Stimulated activated CD4-positive, alpha-beta T cell treated with anti-CD3 and anti-CD28 coated beads, TNF-alpha, amount 100 ng/mL, for 48 hours (primary cell): ENCODE data around the gene SLC1A4.
"Not testable (repeated sequence)": the region's sequence is repeated elsewhere in the genome, so short reads cannot be mapped to it uniquely, and the experiment has no call there.

Experiments used
- DNase-seq, 3 donors: peaks; one replicate each; pipeline ENCODE4 v3.0.0-alpha.2; 2020; ENCODE audit warnings: low read depth in 3 of 3

The SLC1A4 gene

DNA sequence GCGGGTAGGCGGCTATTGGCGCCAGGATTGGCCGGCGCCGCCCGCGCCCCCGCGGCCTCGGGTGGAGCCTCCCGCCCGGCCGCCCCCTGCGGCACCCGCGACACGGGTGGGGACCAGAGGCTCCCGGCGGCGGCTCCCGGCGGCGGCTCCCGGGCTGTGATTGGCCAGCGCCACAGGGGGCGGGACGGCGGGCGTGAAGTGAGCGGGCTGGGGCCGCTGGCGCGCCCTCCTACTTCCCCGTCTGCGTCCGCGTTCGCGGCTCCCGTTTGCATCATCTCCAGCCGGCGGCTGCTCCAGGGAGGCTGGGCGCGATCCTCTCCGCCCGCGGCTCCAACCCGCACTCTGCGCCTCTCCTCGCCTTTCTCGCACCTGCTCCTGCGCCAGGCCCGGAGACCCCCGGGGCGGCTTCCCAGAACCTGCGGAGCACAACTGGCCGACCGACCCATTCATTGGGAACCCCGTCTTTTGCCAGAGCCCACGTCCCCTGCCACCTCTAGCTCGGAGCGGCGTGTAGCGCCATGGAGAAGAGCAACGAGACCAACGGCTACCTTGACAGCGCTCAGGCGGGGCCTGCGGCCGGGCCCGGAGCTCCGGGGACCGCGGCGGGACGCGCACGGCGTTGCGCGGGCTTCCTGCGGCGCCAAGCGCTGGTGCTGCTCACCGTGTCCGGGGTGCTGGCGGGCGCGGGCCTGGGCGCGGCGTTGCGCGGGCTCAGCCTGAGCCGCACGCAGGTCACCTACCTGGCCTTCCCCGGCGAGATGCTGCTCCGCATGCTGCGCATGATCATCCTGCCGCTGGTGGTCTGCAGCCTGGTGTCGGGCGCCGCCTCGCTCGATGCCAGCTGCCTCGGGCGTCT lies at the start of gene SLC1A4:
Gene SLC1A4, plus strand, starts transcription at position 274 of the 856 bp plus-strand sequence. Its CDS starts 245 bp downstream, at position 519.
- DNase-seq, result peak; percentile 58 to 86 (median 78)

DNA sequence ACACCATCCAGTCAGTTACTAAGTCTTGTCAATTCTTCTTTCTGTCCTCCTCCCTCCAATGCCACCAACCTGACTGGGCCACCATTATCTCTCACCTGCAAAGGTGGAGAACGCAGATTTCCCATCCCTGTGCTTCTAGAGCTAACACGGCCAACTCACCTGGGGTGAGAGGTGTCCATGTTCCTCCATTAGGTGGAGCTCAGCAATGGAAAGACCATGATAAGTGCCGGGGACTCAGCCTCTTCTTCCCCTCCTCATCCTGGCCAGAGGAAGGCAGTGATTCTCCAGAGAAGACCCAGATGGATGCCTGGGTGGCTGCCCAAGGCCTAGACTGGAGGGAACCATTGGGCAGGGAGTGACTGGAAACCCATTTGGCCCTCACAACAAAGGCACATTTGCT lies 48.1 kb upstream of the SLC1A4 start:
- DNase-seq, result no peak

DNA sequence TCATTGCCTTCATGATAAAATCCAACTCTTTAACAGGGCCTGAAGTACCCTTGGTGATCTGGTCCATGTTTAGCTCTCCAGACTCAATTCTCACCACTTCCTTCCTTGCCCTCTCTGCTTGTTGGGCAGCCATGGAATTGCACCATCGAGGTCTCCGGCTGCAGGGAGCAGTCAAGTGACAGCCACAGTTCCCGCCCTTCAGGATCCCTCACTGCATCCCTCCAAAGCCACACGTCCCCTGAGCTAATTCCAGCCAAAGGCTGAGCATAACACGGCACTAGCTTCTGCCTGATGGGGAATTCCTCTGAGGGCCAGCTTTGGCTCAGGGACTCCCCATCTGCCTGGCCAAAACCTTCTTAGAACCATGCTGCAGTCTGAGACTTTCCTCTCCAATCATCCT lies 47.4 kb upstream of the SLC1A4 start:
- no peak for DNase-seq

DNA sequence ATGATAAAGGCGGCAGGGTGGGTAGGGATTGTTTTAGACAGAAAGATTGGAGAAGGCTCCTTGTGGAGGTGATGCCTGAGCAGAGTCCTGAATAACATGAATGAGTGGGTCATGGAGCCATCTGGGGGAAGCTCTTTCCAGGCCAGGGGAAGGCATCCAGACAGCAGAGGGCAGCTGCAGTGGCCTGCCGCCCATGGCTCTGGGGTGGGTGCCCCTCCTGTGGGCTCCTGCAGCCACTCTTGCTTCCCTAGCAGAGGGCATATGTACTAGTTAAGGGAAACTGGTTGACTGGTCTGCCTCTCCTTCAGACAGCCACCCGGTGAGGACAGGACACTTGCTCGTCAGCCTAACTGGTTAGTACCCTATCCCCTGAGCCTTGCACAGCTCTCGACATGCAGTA lies 46.5 kb upstream of the SLC1A4 start:
- DNase-seq, result no peak

GRCh38 chr2:64943387-64944150 lies 45.6 kb upstream of the SLC1A4 start:
- no peak for DNase-seq

- no peak for DNase-seq
Observed at GRCh38 chr2:64944484-64944883, 44.7 kb upstream of the SLC1A4 start.

GRCh38 chr2:64945973-64946768 lies 43.0 kb upstream of the SLC1A4 start:
- peak; percentile 21 to 50 (median 40) for DNase-seq

DNA sequence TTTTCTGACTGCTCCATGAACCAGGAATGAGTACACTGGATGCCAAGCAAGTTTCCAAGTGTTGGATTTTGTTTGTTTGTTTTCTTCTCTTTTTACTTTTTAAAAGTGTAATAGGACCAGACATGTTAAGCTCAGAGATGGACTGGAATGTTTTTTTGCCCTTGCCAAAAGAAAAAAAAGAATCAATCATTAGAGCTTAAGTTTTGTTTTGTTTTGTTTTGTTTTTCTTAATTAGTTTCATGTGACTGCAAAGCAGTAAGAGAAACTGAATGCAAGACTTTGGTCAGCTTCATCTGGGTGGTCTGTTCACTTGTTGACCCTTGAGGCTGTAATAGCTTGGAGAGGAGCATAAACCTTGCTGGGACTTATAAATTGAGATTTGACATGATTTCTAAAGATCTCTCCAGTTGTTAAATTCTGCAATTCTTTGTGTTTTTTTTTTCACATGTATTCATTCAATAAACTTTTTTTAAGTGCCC lies 42.4 kb upstream of the SLC1A4 start:
- DNase-seq, result no peak

GRCh38 chr2:64947885-64948284 lies 41.3 kb upstream of the SLC1A4 start:
- DNase-seq, result no peak

- no peak for DNase-seq
Observed at GRCh38 chr2:64950226-64951160, 38.7 kb upstream of the SLC1A4 start.

DNA sequence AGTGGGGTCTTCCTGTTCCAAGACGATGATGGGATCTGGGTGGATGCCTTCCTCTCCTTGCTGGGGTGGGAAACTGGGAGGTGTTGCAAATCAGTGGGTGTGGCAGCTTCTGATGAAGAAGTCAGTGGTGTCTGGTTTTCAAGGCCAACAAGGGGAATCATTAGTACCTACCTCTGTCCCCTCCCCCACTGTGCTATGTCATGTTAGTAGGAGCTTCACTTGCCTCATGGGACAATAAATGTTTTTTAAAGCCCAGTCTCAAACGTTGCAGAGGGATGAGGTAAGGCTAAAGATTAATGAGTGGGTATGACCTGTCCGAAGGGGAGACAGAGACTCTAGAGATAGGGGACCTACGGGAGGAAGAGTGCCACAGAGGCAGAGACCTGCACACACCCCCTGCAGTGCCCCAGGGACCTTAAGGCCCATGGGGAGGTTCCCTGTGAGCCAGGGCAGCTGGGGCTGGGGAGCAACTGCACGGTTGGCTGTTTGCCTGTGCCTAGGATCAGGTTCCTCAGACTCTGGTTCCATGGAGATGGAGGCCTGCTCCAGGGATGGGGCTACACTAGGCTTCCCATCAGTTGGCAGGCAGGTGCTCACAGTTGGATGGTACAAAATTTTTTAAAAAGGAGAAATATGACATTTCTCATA lies 37.8 kb upstream of the SLC1A4 start:
- DNase-seq, result no peak

- no peak for DNase-seq
Observed at GRCh38 chr2:64952096-64952495, 37.1 kb upstream of the SLC1A4 start.

DNA sequence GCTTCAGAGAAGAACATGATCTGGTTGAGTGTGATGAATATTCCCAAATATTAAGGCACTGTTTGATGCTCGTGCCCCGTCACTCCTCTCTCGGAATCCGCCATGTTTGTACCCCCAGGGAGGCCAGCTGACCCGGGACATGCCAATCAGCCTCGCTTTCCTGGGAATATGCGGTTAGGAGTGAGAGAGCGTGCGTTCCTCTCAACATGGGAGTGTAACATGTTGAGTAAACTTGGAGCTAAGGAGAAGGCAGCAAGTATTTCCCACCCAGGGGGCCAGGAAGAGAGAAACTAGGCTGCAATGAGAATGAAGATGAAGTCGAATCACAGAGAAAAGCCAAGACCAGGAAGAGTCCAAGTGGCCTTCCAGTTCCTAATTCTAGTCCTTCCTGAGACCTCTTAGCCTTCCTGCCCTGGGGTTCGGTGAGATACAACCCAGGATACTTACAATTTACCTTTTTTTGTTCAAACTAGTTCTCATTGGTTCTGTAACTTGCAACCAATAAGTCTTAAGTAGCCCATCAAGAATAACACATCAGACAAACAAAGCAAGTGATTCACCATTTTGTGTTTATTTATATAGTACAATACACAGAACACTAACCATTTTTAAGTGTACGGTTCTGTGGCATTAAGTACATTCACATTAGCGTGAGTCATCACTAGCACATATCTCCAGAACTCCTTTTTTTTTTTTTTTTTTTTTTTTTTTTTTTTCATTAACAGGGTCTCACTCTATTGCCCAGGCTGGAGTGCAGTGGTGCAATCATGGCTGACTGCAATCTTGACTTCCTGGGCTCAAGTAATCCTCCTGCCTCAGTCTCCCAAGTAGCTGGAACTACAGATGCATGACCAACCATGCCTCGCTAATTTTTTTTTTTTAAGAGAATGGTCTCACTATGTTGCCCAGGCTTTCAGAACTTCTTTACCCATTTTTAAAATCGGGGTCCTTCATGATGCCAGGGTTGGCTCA lies 36.4 kb upstream of the SLC1A4 start:
- no peak for DNase-seq

DNA sequence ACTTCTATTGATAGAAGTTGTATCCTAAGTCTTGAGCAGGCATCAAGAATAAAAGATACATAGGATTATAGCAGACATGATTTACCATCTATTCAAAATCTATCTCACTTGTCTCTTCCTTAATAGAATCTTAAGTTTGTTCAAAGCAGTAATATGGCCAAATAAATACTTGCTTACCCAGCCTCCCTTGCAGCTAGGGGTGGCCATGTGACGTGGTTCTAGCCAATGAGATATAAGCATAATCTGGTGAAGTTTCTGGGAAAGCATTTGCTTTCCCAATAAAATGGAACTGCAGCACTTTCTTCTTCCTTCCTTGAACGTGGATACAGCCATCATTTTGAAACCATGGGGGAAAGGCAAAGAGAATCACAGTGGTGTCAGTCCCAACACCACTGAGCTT lies 33.7 kb upstream of the SLC1A4 start:
- no peak for DNase-seq

- DNase-seq, result no peak
Observed at GRCh38 chr2:64957109-64957903, 31.9 kb upstream of the SLC1A4 start.

DNA sequence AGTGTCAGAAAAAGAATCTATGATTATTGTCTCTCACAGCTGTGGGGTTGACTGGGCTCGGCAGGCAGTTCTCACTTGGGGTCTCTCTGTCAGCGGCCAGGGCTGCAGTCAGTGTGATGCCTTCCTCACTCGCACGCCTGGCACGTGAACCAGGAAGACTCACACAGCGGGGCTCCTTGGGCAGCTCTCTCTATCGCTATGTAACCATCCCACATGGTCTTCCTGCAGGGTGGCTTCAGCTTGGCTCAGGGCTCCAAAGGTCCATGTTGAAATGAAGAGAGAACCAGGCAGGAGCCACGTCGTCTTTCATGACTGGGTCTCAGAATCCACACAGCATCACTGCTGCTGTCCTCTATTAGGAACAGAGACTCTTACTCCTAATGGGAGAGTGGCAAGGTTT lies 30.6 kb upstream of the SLC1A4 start:
- no peak for DNase-seq

DNA sequence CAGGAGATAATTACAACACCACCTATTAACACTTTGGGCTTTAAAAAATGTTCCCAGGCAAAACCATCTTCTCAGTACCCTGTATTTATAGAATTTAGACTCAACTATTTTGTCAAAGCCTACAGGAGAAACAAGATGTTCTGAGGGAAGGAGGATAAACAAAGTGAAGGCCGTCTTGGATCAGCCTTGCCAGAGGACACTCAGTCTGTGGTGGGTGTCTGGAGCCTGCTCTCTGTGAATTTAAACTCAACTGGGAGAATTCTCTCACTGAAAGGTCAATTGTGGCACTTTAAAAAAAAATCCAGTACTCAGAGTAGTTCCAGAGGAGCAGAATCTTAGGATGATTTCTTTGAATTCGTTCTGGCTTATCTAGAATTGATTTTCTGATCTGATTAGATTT lies 28.4 kb upstream of the SLC1A4 start:
- DNase-seq, result no peak

- not testable (repeated sequence) for DNase-seq
Observed at GRCh38 chr2:64963138-64963537, 26.1 kb upstream of the SLC1A4 start.
